ENCODE measurements around the gene ALDH1L2.
"Not testable (repeated sequence)": the region's sequence is repeated elsewhere in the genome, so short reads cannot be mapped to it uniquely, and the experiment has no call there.

ALDH1L2 gene

DNA sequence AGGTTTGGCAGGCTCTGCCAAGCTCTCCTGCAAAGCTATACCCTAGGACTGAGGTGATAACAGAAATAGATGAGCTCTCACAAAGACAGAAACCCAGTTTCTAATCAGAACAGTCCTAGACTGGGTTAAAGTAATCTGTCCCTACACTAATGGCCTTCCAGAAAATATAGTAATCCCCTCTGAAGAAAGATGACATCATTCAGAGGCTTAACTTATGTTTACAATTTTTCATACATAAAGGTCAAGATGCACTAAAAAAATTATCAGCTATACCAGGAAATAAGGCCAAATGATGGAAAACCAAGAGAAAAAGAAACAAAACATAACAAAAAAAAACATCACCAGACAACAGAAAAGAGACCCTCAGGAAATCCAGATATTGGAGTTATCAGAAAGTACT, 18.4 kb upstream of the ALDH1L2 start:
- H3K4me3 ChIP-seq (ENCODE audit: low read depth in 1 of 2, low read length in 2 of 2): no peak overlapping the region
- peaks cover 7% of the 10 kb centered on the region for H3K4me1 ChIP-seq (ENCODE audit: insufficient read depth, low read length)
- H3K27me3 ChIP-seq (ENCODE audit: control insufficient read depth in 1 of 2, insufficient read depth in 2 of 2, low read length in 2 of 2): no peaks in the 10 kb centered on the region
- H3K9me3 ChIP-seq (ENCODE audit: low read length): no peaks in the 10 kb centered on the region
- H3K36me3 ChIP-seq (ENCODE audit: insufficient read depth, low read length): no peaks in the 10 kb centered on the region
- no peak overlapping the region for H3K27ac ChIP-seq (ENCODE audit: low read depth, low read length)
- H3K9ac ChIP-seq (ENCODE audit: low read length): no peak overlapping the region

- no peaks in the 10 kb centered on the region for H3K9me3 ChIP-seq (ENCODE audit: low read length)
- H3K4me3 ChIP-seq (ENCODE audit: low read depth in 1 of 2, low read length in 2 of 2): no peak overlapping the region
- H3K27ac ChIP-seq (ENCODE audit: low read depth, low read length): no peak overlapping the region
- no peaks in the 10 kb centered on the region for H3K4me1 ChIP-seq (ENCODE audit: insufficient read depth, low read length)
- no peaks in the 10 kb centered on the region for H3K27me3 ChIP-seq (ENCODE audit: control insufficient read depth in 1 of 2, insufficient read depth in 2 of 2, low read length in 2 of 2)
- H3K9ac ChIP-seq (ENCODE audit: low read length): no peak overlapping the region
- H3K36me3 ChIP-seq (ENCODE audit: insufficient read depth, low read length): no peaks in the 10 kb centered on the region
Measured at GRCh38 chr12:105100998-105101397, 16.7 kb upstream of the ALDH1L2 start.

GRCh38 chr12:105100207-105100985, 16.1 kb upstream of the ALDH1L2 start:
- no peaks in the 10 kb centered on the region for H3K9me3 ChIP-seq (ENCODE audit: low read length)
- no peak overlapping the region for H3K27ac ChIP-seq (ENCODE audit: low read depth, low read length)

GRCh38 chr12:105099356-105099755, 15.1 kb upstream of the ALDH1L2 start:
- H3K9me3 ChIP-seq (ENCODE audit: low read length): no peaks in the 10 kb centered on the region

More at GRCh38 chr12:105100207-105100985, 16.1 kb upstream of the ALDH1L2 start:
- Histone ChIP-seq H3K4me3 (ENCODE audit: low read depth in 1 of 2, low read length in 2 of 2) (no peak overlapping the region), H3K9ac (ENCODE audit: low read length) (no peak overlapping the region), H3K4me1 (ENCODE audit: insufficient read depth, low read length) (no peaks in the 10 kb centered on the region), H3K36me3 (ENCODE audit: insufficient read depth, low read length) (no peaks in the 10 kb centered on the region), H3K27me3 (ENCODE audit: control insufficient read depth in 1 of 2, insufficient read depth in 2 of 2, low read length in 2 of 2) (no peaks in the 10 kb centered on the region)

DNA sequence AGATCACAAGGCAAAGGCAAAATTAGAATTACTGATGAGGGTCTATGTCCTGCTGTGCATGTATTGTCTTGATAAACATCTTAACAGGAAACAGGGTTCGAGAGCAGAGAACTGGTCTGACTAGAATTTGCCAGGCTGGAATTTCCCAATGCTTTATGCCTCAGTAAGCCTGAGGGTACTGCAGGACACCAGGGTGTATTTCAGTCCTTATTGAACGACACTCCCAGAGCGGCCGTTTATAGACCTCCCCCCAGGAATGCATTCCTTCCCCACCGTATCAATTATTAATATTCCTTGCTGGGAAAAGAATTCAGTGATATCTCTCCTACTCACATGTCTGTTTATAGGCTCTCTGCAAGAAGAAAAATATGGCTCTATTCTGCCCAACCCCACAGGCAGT, 11.1 kb upstream of the ALDH1L2 start:
- H3K4me1 ChIP-seq (ENCODE audit: insufficient read depth, low read length); H3K36me3 ChIP-seq (ENCODE audit: insufficient read depth, low read length); H3K9me3 ChIP-seq (ENCODE audit: low read length); H3K4me3 ChIP-seq (ENCODE audit: low read depth in 1 of 2, low read length in 2 of 2); H3K9ac ChIP-seq (ENCODE audit: low read length); H3K27me3 ChIP-seq (ENCODE audit: control insufficient read depth in 1 of 2, insufficient read depth in 2 of 2, low read length in 2 of 2); H3K27ac ChIP-seq (ENCODE audit: low read depth, low read length): not testable (repeated sequence)

More at GRCh38 chr12:105099356-105099755, 15.1 kb upstream of the ALDH1L2 start:
- Histone ChIP-seq H3K36me3 (ENCODE audit: insufficient read depth, low read length) (no peaks in the 10 kb centered on the region), H3K9ac (ENCODE audit: low read length) (no peak overlapping the region), H3K27ac (ENCODE audit: low read depth, low read length) (no peak overlapping the region), H3K27me3 (ENCODE audit: control insufficient read depth in 1 of 2, insufficient read depth in 2 of 2, low read length in 2 of 2) (no peaks in the 10 kb centered on the region), H3K4me1 (ENCODE audit: insufficient read depth, low read length) (no peaks in the 10 kb centered on the region), H3K4me3 (ENCODE audit: low read depth in 1 of 2, low read length in 2 of 2) (no peak overlapping the region)

DNA sequence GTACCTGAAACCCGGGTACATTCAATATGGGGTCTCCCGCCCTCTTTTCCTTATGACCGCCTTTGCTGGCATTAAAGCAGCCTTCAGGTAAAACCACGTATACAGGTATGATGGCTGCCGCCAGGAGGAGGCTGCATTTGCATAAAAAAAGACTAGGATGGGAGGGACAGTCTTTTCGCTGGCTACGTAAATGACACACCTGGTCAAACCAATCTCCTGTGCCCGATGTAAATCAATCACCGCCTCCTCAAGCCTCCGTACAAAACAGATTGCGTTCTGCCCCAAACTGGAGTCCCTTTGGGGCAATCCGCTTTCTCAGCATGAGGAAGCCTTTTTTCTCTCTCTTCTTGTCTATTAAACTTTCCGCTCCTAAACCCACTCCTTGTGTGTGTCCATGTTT, 8.1 kb upstream of the ALDH1L2 start:
- Histone ChIP-seq H3K36me3 (ENCODE audit: insufficient read depth, low read length) (no peaks in the 10 kb centered on the region), H3K9ac (ENCODE audit: low read length) (no peak overlapping the region), H3K27me3 (ENCODE audit: control insufficient read depth in 1 of 2, insufficient read depth in 2 of 2, low read length in 2 of 2) (no peaks in the 10 kb centered on the region), H3K4me3 (ENCODE audit: low read depth in 1 of 2, low read length in 2 of 2) (no peak overlapping the region), H3K27ac (ENCODE audit: low read depth, low read length) (no peak overlapping the region), H3K4me1 (ENCODE audit: insufficient read depth, low read length) (no peaks in the 10 kb centered on the region), H3K9me3 (ENCODE audit: low read length) (no peaks in the 10 kb centered on the region)

GRCh38 chr12:105091476-105092206, 7.4 kb upstream of the ALDH1L2 start:
- Histone ChIP-seq H3K27ac (ENCODE audit: low read depth, low read length) (no peak overlapping the region), H3K9me3 (ENCODE audit: low read length) (no peaks in the 10 kb centered on the region), H3K4me1 (ENCODE audit: insufficient read depth, low read length) (no peaks in the 10 kb centered on the region), H3K9ac (ENCODE audit: low read length) (no peak overlapping the region), H3K27me3 (ENCODE audit: control insufficient read depth in 1 of 2, insufficient read depth in 2 of 2, low read length in 2 of 2) (no peaks in the 10 kb centered on the region), H3K36me3 (ENCODE audit: insufficient read depth, low read length) (no peaks in the 10 kb centered on the region), H3K4me3 (ENCODE audit: low read depth in 1 of 2, low read length in 2 of 2) (no peak overlapping the region)

GRCh38 chr12:105090361-105090760, 6.1 kb upstream of the ALDH1L2 start:
- no peak overlapping the region for H3K4me3 ChIP-seq (ENCODE audit: low read depth in 1 of 2, low read length in 2 of 2)
- no peak overlapping the region for H3K9ac ChIP-seq (ENCODE audit: low read length)
- H3K27ac ChIP-seq (ENCODE audit: low read depth, low read length): no peak overlapping the region
- no peaks in the 10 kb centered on the region for H3K9me3 ChIP-seq (ENCODE audit: low read length)
- no peaks in the 10 kb centered on the region for H3K36me3 ChIP-seq (ENCODE audit: insufficient read depth, low read length)
- no peaks in the 10 kb centered on the region for H3K27me3 ChIP-seq (ENCODE audit: control insufficient read depth in 1 of 2, insufficient read depth in 2 of 2, low read length in 2 of 2)
- H3K4me1 ChIP-seq (ENCODE audit: insufficient read depth, low read length): no peaks in the 10 kb centered on the region

- Histone ChIP-seq H3K9me3 (ENCODE audit: low read length) (no peaks in the 10 kb centered on the region), H3K4me1 (ENCODE audit: insufficient read depth, low read length) (no peaks in the 10 kb centered on the region), H3K4me3 (ENCODE audit: low read depth in 1 of 2, low read length in 2 of 2) (no peak overlapping the region), H3K27ac (ENCODE audit: low read depth, low read length) (no peak overlapping the region), H3K27me3 (ENCODE audit: control insufficient read depth in 1 of 2, insufficient read depth in 2 of 2, low read length in 2 of 2) (no peaks in the 10 kb centered on the region), H3K9ac (ENCODE audit: low read length) (no peak overlapping the region), H3K36me3 (ENCODE audit: insufficient read depth, low read length) (no peaks in the 10 kb centered on the region)
Measured at GRCh38 chr12:105089817-105090216, 5.6 kb upstream of the ALDH1L2 start.

GRCh38 chr12:105085501-105085900, 1.2 kb upstream of the ALDH1L2 start:
- Histone ChIP-seq H3K36me3 (ENCODE audit: insufficient read depth, low read length) (no peaks in the 10 kb centered on the region), H3K4me1 (ENCODE audit: insufficient read depth, low read length) (peaks cover 6% of the 10 kb centered on the region), H3K27ac (ENCODE audit: low read depth, low read length) (no peak overlapping the region), H3K27me3 (ENCODE audit: control insufficient read depth in 1 of 2, insufficient read depth in 2 of 2, low read length in 2 of 2) (no peaks in the 10 kb centered on the region), H3K9ac (ENCODE audit: low read length) (no peak overlapping the region), H3K9me3 (ENCODE audit: low read length) (no peaks in the 10 kb centered on the region), H3K4me3 (ENCODE audit: low read depth in 1 of 2, low read length in 2 of 2) (no peak overlapping the region)

DNA sequence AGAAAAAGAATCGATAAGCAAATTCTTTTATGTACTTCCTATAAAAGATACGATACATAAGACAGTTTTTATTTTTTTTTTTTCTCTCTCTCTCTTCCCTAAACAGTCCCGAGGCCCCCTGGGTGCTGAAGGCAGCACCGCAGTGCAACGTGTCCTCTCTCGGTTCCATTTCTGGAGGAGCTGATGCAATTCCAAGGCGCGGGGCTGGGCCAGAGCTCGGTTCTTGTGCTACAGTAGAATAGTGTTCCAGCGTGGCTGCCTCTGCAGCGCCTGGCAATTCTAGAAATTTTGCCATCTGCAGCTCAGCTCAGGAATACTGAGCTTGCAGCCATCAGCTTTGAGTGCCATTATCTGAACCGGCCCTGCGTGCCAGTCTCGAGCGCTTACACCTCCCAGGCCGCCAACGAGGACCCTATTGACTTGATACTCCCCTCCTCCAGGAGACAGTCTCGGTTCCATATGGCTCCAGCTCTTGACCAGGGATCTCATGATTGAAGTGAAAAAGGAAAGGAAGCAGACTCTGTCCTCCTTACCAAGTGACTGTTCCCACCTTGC, 630 bp downstream of the ALDH1L2 start:
- Histone ChIP-seq H3K4me1 (ENCODE audit: insufficient read depth, low read length) (peaks cover 6% of the 10 kb centered on the region), H3K9ac (ENCODE audit: low read length) (peak overlapping the region; percentile 44), H3K27ac (ENCODE audit: low read depth, low read length) (peak overlapping the region; percentile 63), H3K27me3 (ENCODE audit: control insufficient read depth in 1 of 2, insufficient read depth in 2 of 2, low read length in 2 of 2) (no peaks in the 10 kb centered on the region), H3K36me3 (ENCODE audit: insufficient read depth, low read length) (no peaks in the 10 kb centered on the region), H3K9me3 (ENCODE audit: low read length) (no peaks in the 10 kb centered on the region), H3K4me3 (ENCODE audit: low read depth in 1 of 2, low read length in 2 of 2) (peak overlapping the region; percentile 47 to 87)

Measured in muscle layer of colon (tissue), 2 donors.